Upper lobe of right lung (tissue), 1 donor: ENCODE data around the gene SORBS1. TPM values are rescaled to one million over a fixed set of nuclear protein-coding genes. Genes with fewer than 3 reads are reported as not detected.

Experiments used
- ATAC-seq: fragments of 200-7000 bp; cut with Tn5 transposase; one replicate; pipeline ENCODE4 v1.9.1; 2020; ENCODE audit warnings: mild to moderate bottlenecking, moderate library complexity
- DNase-seq: peaks from one replicate; pipeline ENCODE4 v3.0.0-alpha.2; 2020
- H3K27ac ChIP-seq: fragments of 200-600 bp; one replicate; pipeline ENCODE4 v1.8.0; 2022
- H3K27me3 ChIP-seq: fragments of 200-600 bp; one replicate; pipeline ENCODE4 v1.8.0; 2022; ENCODE audit warnings: mild to moderate bottlenecking
- H3K36me3 ChIP-seq: fragments of 200-600 bp; one replicate; pipeline ENCODE4 v1.8.0; 2022
- H3K4me1 ChIP-seq: fragments of 200-600 bp; one replicate; pipeline ENCODE4 v1.8.0; 2022
- H3K4me3 ChIP-seq: fragments of 200-600 bp; one replicate; pipeline ENCODE4 v1.8.0; 2022; ENCODE audit warnings: mild to moderate bottlenecking
- H3K9me3 ChIP-seq: fragments of 200-600 bp; one replicate; pipeline ENCODE4 v1.8.0; 2022
- intact Hi-C: fragments of 100-400 bp; cut with DNase I; formaldehyde crosslinking; loops from one replicate; pipeline ENCODE4 v1.11.0; 2022
- total RNA-seq: library from RNA; stranded (reverse); fragmentation: NEBNext Ultra II Directional; extraction: Animal tissue kit (Norgen Biotek cat#: 25700); gene quantifications from one replicate; pipeline ENCODE4 v1.2.1, GENCODE V29; 2021
- TF ChIP-seq, protein P1 (sequence below): fragments of 200-600 bp; IDR thresholded peaks from one replicate; pipeline ENCODE4 v1.8.0; 2022; ENCODE audit warnings: antibody characterized with exemption
- donor health status: DM: no; HTN: yes; CAD: no; lungs with severe emphysema.

SORBS1 gene
- total RNA-seq, 1 donor from 2014 or later, result 50.7 TPM

DNA sequence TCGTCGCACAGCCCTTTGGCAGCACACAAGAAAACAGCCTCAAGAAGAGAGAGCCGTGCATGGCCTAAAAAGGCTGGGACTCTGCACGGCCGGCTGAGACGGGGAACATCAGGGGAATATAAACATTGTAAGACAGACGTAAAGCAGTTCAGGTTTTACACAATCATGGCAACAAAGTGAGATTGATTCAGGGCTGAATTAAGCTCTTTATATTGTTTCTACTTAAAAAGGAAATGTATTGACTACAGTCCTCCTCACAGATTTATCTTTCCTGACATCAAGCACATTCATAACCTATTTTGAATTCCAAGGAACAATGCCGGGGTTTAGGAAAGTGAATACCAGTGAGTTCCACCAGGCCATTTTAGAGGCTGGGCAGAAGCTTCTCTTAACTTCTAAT is 25.2 kb downstream of the SORBS1 start:
- ATAC-seq (peak; percentile 25), DNase-seq (no peak)
- Histone ChIP-seq H3K4me3 (no peak overlapping the region), H3K9me3 (no peaks in the 10 kb centered on the region), H3K36me3 (no peaks in the 10 kb centered on the region), H3K27ac (peak overlapping the region; percentile 48), H3K4me1 (peaks cover 13% of the 10 kb centered on the region), H3K27me3 (no peaks in the 10 kb centered on the region)
- intact Hi-C loops, result no loop called here
- TF ChIP-seq, protein P1, sequence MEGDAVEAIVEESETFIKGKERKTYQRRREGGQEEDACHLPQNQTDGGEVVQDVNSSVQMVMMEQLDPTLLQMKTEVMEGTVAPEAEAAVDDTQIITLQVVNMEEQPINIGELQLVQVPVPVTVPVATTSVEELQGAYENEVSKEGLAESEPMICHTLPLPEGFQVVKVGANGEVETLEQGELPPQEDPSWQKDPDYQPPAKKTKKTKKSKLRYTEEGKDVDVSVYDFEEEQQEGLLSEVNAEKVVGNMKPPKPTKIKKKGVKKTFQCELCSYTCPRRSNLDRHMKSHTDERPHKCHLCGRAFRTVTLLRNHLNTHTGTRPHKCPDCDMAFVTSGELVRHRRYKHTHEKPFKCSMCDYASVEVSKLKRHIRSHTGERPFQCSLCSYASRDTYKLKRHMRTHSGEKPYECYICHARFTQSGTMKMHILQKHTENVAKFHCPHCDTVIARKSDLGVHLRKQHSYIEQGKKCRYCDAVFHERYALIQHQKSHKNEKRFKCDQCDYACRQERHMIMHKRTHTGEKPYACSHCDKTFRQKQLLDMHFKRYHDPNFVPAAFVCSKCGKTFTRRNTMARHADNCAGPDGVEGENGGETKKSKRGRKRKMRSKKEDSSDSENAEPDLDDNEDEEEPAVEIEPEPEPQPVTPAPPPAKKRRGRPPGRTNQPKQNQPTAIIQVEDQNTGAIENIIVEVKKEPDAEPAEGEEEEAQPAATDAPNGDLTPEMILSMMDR, result no peak

DNA sequence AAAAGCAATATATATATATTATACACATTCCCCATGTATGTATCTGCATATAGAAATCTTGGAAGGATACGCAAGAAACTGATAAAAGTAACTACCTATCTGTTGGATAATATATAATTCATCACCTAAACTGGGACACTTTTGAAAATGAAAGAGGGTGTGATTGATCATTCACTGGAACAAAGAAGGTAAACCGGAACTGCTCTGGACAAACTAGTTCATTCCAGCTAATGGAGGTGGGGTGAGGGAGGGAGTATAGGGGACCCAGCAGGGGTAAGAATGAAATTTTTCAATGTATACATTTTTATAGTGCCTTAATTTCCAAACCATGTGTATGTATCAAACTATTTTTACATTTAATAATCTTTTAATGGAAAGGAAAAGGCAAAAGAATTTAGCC is 25.6 kb downstream of the SORBS1 start:
- H3K27ac ChIP-seq, result peak overlapping the region; percentile 48
- ATAC-seq (no peak), DNase-seq (no peak)
- H3K9me3 ChIP-seq, result no peaks in the 10 kb centered on the region
- no peaks in the 10 kb centered on the region for H3K36me3 ChIP-seq
- no peak overlapping the region for H3K4me3 ChIP-seq
- intact Hi-C loops, result no loop called here
- TF ChIP-seq, protein P1, result no peak
- H3K4me1 ChIP-seq, result peaks cover 13% of the 10 kb centered on the region
- no peaks in the 10 kb centered on the region for H3K27me3 ChIP-seq

DNA sequence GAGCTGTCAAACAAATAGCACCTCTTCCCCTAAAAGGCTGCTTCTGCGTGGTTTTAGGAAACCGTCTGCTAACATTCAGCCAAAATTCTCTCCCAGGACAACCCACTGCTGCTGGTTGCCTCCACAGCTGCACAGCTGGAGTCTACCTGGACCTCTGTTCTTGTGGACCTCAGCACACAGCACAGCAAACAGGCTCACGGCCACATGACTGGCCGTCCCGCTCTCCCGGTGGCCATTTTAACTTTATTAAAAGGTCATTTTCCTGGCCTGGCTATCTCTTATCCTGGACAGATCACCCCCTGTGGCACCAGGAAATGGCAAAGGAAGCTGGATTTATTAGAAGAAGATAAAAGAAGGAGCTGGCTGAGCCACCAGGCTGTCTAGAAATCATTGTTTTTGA is 27.6 kb downstream of the SORBS1 start:
- Histone ChIP-seq H3K9me3 (no peaks in the 10 kb centered on the region), H3K4me3 (no peak overlapping the region), H3K4me1 (peaks cover 19% of the 10 kb centered on the region), H3K27me3 (no peaks in the 10 kb centered on the region), H3K36me3 (no peaks in the 10 kb centered on the region), H3K27ac (no peak overlapping the region)
- TF ChIP-seq, protein P1, result no peak
- intact Hi-C loops, result no loop called here
- no peak for DNase-seq
- ATAC-seq, result no peak

DNA sequence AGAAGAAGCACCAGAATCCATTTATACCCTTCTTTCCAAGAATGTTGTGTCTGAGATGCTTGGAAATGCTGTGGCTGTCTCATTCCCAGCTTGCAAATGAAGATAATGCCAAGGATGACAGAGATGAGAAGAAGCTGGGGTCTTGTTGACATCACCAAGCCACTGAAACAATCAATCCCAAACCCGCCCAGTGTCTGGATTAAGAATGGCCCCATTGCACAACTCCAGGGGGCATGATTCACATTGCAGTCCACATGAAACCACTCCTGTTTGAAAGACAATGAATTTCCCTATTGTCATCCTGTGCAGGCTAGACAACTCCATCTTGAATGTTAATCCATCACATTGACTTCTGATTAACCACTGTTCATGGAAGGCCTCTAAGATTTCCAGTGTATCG is 28.6 kb downstream of the SORBS1 start:
- ATAC-seq, result no peak
- intact Hi-C loops, result no loop called here
- TF ChIP-seq, protein P1, result no peak
- H3K9me3 ChIP-seq, result no peaks in the 10 kb centered on the region
- DNase-seq, result no peak
- no peaks in the 10 kb centered on the region for H3K27me3 ChIP-seq
- H3K36me3 ChIP-seq, result no peaks in the 10 kb centered on the region
- H3K27ac ChIP-seq, result no peak overlapping the region
- no peak overlapping the region for H3K4me3 ChIP-seq
- peaks cover 19% of the 10 kb centered on the region for H3K4me1 ChIP-seq

DNA sequence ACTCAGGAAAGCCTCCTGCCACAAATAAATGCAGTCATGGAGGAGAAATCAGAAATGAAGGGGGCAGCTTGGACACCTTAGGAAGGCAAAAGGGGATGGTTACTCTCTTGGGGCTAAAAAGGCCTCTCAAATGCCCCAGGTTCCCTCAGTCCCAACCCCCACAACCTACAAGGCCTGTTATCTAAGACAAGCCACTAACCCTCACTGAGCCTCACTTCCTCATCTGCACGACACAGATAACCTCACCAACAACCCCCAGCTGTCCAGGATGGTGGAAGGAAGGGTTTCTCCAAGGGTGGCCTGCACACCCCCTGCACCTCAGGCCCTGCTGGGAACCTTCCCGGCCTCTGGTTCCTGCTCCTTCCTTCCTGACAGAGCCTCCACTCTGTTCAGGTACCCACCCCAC is 29.2 kb downstream of the SORBS1 start:
- ATAC-seq (peak; percentile 23), DNase-seq (no peak)
- Histone ChIP-seq H3K4me3 (no peak overlapping the region), H3K27ac (no peak overlapping the region), H3K9me3 (no peaks in the 10 kb centered on the region), H3K36me3 (no peaks in the 10 kb centered on the region), H3K4me1 (peaks cover 14% of the 10 kb centered on the region), H3K27me3 (no peaks in the 10 kb centered on the region)
- TF ChIP-seq, protein P1, result no peak
- intact Hi-C loops, result no loop called here

DNA sequence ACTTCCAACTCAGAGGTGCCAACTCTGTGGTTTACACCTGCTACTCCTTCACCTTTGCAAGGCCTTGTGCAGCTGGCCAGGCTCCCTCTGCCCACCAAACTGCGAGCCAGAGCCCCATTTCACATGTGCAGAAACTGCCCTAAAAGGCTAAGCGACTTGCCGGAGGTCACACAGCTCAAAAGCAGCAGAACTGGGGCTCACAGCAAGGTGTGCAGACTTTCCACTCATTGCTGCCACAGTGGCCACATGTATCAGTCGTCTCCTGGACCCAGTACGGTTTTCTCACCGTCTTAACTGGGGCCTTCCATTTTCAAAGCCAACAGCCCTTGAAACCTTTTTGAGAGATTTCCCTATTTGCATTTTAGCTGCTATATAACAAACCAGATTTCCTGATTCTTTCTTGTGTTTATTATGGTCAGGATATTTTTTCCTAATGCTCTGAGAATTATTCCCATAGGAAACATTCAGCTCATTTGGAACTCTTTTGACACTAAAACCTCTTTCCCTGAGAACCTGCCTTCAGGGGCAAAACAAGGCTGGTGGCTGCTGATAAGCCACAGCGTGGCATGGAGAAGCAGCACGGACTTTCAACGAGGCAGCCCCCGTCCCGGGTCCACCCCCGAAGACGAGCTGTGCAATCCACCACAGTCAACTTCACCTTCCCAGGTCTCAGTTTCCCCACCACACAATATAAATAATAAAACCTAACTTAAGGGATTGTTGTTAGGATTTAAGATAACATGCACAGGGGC is 29.9 kb downstream of the SORBS1 start:
- H3K4me3 ChIP-seq, result no peak overlapping the region
- H3K27ac ChIP-seq, result no peak overlapping the region
- intact Hi-C loops, result no loop called here
- no peaks in the 10 kb centered on the region for H3K9me3 ChIP-seq
- ATAC-seq, result no peak
- TF ChIP-seq, protein P1, result no peak
- no peaks in the 10 kb centered on the region for H3K27me3 ChIP-seq
- H3K4me1 ChIP-seq, result peaks cover 11% of the 10 kb centered on the region
- no peak for DNase-seq
- H3K36me3 ChIP-seq, result no peaks in the 10 kb centered on the region
